HEK293 (cell line): Measurements from ENCODE around the gene L3MBTL4.

ENCODE experiments used
- CTCF ChIP-seq: fragments of 450-650 bp; formaldehyde crosslinking; IDR thresholded peaks from 2 replicates; pipeline ENCODE4 v1.5.1; 2016; ENCODE audit warnings: missing biosample characterization, missing genetic modification characterization
- KLF8 ChIP-seq: fragments of 450-650 bp; formaldehyde crosslinking; IDR thresholded peaks from 2 replicates; pipeline ENCODE4 v1.5.1; 2016; ENCODE audit warnings: missing biosample characterization, missing genetic modification characterization
- MZF1 ChIP-seq: fragments of 450-650 bp; formaldehyde crosslinking; IDR thresholded peaks from 2 replicates; pipeline ENCODE4 v1.5.1; 2017; ENCODE audit warnings: missing biosample characterization, missing genetic modification characterization, borderline replicate concordance
- ZNF23 ChIP-seq: fragments of 450-650 bp; formaldehyde crosslinking; IDR thresholded peaks from 2 replicates; pipeline ENCODE4 v1.5.1; 2016; ENCODE audit warnings: missing biosample characterization, missing genetic modification characterization, borderline replicate concordance

- TF ChIP-seq ZNF23 (tag by site-specific recombination) = no peak
- TF ChIP-seq KLF8 = no peak
- no peak for TF ChIP-seq CTCF (tag by site-specific recombination)
- no peak for TF ChIP-seq MZF1 (tag by site-specific recombination)
Observed at GRCh38 chr18:5948781-5949180, 465.9 kb downstream of the L3MBTL4 start.
